ENCODE results near the gene TPO.

The TPO gene

DNA sequence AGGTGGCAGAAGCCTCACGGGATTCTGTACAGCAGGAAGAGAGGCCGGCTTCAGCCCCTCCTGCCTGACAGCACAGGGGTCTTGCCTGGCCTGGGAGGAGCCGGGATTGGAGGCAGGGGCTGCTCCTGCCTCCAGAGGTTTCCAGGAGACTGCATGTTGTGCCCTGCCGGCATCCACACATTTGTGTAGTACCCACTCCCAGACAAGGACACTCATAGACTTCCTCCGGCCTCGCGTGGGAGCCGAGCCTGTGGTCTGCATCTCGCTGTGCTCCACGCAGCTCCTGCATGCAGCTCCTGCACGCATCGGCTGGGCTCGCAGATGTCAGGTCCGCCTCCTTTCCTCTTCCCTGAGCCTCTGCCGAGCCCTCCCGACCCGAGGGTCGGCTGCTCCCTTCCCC is 34.7 kb downstream of the TPO start:
- no peak for DNase-seq (ENCODE audit: low read depth in 2 of 2)

GRCh38 chr2:1450915-1451314 is 37.7 kb downstream of the TPO start:
- no peak for DNase-seq (ENCODE audit: low read depth in 2 of 2)

DNA sequence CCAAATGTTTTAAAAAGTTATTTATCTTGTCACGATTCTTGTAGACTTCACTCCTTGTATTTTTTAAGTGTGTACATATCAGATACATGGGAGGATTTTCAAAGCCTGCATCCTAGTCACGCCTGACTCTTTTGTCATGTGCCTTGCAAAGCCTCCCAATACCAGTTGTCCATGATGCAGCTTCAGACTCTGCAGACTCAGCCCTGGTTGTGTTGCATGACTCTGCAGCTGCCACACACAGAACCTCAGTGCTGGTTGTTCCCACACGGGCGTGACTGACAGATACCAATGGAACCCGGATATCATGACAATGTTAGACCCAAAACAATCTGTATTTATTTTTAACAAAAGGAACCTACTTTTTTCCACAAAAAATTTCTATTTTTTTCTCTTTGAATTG is 38.2 kb downstream of the TPO start:
- DNase-seq (ENCODE audit: low read depth in 2 of 2) = no peak

DNA sequence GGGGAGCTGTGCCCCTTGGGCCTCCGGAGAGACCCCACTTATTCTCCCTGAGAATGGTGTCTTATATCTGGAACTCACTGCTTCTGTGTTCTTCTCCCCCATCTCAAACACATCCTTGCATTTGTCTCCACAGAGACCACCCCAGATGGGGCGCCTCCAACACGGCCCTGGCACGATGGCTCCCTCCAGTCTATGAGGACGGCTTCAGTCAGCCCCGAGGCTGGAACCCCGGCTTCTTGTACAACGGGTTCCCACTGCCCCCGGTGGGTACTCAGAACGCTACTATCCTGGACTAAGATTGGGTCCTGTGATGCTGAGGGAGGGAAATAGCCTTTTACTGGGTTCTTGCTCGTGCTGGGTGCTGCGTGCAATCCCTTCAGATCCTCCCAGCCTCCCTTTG is 40.3 kb downstream of the TPO start:
- DNase-seq (ENCODE audit: low read depth in 2 of 2) = no peak

GRCh38 chr2:1454346-1454745 is 41.1 kb downstream of the TPO start:
- no peak for DNase-seq (ENCODE audit: low read depth in 2 of 2)

GRCh38 chr2:1455466-1455865 is 42.2 kb downstream of the TPO start:
- DNase-seq (ENCODE audit: low read depth in 2 of 2) = no peak

GRCh38 chr2:1458432-1458831 is 45.2 kb downstream of the TPO start:
- no peak for DNase-seq (ENCODE audit: low read depth in 2 of 2)

GRCh38 chr2:1459727-1460126 is 46.5 kb downstream of the TPO start:
- DNase-seq (ENCODE audit: low read depth in 2 of 2) = no peak

GRCh38 chr2:1460851-1461418 is 47.7 kb downstream of the TPO start:
- DNase-seq (ENCODE audit: low read depth in 2 of 2) = no peak

DNA sequence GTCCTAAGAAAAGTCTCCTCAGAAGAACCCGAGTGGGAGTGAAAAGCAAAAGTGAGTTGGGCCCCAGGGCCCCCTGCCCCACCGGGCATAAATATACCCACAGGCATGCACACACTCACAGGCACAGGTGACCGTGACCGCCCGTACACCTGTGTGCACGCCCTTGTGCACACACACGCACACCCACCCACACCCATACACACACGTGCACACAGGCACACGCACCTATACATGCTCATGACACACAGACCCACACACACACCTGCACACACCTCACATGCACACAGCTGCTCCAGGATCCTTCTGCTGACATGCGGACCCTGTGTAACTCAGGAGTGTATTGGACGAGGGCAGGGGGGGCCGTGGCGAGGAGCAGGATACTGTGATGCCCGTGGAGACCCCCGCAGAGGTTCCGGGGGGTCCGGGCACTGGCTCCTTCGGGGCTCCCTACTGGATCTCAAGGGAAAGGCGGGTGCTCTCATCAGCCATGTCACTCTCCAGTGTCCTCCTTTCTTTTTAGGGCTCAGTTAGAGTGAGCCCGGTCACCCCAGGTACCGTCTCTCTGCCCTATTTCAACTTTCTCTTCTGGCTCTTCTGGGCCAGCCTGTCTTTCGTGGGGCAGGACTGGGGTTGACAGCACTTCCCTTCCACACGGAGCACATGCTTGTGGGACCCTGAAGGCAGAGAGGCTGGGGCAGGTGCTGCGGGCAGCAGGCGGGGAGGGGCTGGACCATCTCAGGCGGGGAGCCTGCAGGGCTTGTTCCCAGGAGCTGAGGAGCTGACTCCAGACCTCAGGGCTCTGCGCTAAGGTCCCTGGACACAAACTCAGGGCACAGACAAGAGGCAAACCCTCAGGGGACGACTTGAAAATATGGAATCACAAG is 48.5 kb downstream of the TPO start:
- no peak for DNase-seq (ENCODE audit: low read depth in 2 of 2)

GRCh38 chr2:1462994-1463393 is 49.7 kb downstream of the TPO start:
- no peak for DNase-seq (ENCODE audit: low read depth in 2 of 2)

GRCh38 chr2:1472350-1472749 is 59.1 kb downstream of the TPO start:
- no peak for DNase-seq (ENCODE audit: low read depth in 2 of 2)

GRCh38 chr2:1476617-1477195 is 63.4 kb downstream of the TPO start:
- no peak for DNase-seq (ENCODE audit: low read depth in 2 of 2)

- no peak for DNase-seq (ENCODE audit: low read depth in 2 of 2)
Observed at GRCh38 chr2:1477196-1478040, 64.2 kb downstream of the TPO start.

GRCh38 chr2:1478311-1479305 is 65.3 kb downstream of the TPO start:
- no peak for DNase-seq (ENCODE audit: low read depth in 2 of 2)

DNA sequence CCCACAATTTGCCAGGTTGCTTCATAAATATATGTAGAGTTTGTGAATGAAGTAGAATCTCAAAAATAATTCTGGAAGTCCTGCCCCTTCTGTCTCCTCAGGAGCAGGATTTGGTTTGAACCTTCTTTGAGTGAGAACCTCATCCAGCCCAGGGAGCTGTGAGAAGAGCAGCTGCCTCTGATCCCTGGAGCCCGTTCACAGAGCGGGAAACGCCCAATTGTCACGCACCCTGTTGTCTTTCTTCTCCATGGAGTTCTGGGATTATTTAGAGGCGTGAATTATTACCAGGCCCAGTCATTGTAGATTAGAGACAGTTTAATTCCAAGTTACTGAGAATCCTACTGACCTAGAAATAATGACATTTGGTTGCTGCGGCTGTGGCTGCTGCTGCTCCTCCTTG is 66.1 kb downstream of the TPO start:
- DNase-seq (ENCODE audit: low read depth in 2 of 2) = no peak

DNA sequence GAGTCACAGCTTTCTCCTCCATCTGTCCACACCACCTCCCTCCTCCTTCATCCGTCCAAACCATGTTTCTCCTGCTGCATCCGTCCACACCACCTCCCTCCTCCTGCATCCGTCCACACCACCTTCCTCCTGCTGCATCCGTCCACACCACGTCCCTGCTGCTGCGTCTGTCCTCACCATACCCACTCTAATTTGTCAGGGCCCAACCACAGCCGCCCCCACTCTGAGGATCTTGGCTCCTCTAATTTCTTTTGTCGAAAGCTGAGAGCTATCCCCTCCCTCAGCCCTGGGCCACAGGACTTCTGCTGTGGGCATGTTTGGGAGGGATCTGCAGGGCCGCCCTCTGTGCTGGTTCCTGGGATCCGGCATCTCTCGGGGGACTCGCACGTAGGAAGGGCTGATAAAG is 67.4 kb downstream of the TPO start:
- no peak for DNase-seq (ENCODE audit: low read depth in 2 of 2)

DNA sequence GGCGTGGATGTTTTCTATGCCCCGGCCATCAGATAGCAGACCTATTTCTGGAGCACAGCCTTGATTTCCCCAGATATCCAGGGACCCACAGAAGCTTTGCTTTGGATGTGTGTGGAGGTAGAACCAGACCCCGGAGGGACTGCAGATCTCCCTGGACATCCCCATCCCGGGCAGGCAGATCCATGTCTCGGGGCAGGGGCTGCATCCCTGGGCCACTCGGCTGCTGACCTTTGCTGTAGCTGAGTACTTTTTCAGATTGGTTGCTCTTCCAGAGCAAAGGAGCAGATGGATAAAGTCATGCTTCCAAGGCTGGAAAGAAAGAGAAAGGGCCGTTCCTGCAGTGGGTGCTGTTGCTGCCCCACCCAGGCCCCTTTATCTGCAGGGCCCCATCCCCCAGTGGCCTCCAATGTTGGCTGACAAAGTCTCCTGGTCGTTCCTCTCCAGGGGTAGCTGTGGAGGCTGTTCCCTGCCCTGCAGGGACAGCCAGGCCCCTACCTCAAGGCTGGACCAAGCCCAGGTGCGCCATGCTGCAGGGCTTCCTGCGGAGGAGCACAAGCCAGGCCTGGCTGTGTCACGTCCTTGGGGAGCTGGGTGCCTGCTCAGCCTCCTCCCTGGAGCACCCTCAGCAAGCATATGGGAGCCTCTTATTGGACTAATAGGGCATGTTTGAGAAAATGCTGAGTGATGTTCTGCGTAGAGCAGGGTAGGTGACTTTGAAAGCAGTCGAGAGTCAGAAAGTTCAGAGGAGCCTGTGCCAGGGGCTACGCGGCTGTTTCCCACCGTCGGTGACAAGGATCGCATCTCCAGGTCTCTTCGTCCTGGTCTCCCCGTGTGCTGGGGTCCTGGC is 68.4 kb downstream of the TPO start:
- DNase-seq (ENCODE audit: low read depth in 2 of 2) = no peak

- DNase-seq (ENCODE audit: low read depth in 2 of 2) = no peak
Observed at GRCh38 chr2:1482253-1482675, 69.0 kb downstream of the TPO start.

GRCh38 chr2:1482981-1483380 is 69.7 kb downstream of the TPO start:
- DNase-seq (ENCODE audit: low read depth in 2 of 2) = no peak

Data from activated CD4-positive, alpha-beta T cell treated with anti-CD3 and anti-CD28 coated beads for 24 hours (primary cell).